ENCODE data around the gene UHMK1.

Gene UHMK1

DNA sequence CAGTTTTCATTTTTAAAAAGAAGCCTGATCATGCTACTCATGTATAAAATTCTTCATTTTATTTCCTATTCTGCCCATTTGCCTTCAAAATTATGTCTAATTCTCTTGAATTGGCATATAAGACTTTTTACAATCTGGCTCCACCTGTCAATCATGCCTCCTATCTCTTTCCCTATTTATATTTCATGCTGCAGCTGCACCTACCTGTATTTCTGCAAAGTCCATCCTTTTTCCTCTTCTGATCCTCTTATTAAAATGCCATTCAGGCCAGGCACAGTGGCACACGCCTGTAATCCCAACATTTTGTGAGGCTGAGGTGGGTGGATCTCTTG lies 33.3 kb downstream of the UHMK1 start:
- H3K4me3 ChIP-seq (ENCODE audit: low read depth, low read length) = no peak overlapping the region
- TF ChIP-seq, protein P1, sequence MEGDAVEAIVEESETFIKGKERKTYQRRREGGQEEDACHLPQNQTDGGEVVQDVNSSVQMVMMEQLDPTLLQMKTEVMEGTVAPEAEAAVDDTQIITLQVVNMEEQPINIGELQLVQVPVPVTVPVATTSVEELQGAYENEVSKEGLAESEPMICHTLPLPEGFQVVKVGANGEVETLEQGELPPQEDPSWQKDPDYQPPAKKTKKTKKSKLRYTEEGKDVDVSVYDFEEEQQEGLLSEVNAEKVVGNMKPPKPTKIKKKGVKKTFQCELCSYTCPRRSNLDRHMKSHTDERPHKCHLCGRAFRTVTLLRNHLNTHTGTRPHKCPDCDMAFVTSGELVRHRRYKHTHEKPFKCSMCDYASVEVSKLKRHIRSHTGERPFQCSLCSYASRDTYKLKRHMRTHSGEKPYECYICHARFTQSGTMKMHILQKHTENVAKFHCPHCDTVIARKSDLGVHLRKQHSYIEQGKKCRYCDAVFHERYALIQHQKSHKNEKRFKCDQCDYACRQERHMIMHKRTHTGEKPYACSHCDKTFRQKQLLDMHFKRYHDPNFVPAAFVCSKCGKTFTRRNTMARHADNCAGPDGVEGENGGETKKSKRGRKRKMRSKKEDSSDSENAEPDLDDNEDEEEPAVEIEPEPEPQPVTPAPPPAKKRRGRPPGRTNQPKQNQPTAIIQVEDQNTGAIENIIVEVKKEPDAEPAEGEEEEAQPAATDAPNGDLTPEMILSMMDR (IDR thresholded peaks at IDR 0.05; ENCODE audit: control insufficient read depth, extremely low read depth, insufficient read depth) = no peak
- no peak for DNase-seq (ENCODE audit: low read depth)

DNA sequence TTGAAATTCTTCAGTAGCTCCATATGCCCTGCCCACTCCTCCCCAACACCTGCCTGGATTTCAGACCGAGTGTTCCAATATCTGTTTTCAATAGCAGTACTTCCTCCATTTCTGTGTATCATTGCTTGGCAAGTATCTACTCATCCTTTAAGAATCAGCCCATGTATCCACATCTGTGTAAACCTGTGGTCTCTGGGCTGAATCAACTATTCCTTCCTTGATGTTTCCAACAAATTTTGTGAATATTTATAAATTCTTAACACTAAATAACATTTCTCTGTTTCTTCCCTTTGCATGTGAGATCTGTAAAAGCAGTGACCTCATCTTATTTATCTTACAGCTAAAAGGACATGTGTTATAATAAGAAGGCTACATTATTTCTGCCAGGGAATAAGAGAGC lies 37.9 kb downstream of the UHMK1 start:
- H3K4me3 ChIP-seq (ENCODE audit: low read depth, low read length) = no peak overlapping the region
- DNase-seq (ENCODE audit: low read depth) = no peak
- TF ChIP-seq, protein P1 (IDR thresholded peaks at IDR 0.05; ENCODE audit: control insufficient read depth, extremely low read depth, insufficient read depth) = no peak

DNA sequence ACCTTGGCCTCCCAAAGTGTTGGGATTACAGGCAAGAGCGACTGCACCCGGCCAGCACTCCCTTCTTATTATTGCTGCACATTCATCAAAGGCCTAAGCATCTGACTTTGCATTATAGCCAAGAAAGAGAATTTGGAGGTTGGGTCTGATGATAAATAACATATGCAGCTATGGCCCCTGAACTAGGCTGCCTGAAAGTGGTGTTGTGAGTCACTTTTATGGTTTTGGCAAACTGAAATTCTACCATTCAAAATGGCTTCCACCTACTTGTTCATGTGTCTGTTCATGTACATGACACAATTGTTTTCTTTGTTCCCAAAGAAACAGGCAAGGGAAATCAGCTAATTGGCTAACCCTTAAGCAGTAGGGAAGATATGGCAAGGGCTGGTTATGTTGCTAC lies 38.9 kb downstream of the UHMK1 start:
- H3K4me3 ChIP-seq (ENCODE audit: low read depth, low read length) = no peak overlapping the region
- TF ChIP-seq, protein P1 (IDR thresholded peaks at IDR 0.05; ENCODE audit: control insufficient read depth, extremely low read depth, insufficient read depth) = no peak
- no peak for DNase-seq (ENCODE audit: low read depth)

DNA sequence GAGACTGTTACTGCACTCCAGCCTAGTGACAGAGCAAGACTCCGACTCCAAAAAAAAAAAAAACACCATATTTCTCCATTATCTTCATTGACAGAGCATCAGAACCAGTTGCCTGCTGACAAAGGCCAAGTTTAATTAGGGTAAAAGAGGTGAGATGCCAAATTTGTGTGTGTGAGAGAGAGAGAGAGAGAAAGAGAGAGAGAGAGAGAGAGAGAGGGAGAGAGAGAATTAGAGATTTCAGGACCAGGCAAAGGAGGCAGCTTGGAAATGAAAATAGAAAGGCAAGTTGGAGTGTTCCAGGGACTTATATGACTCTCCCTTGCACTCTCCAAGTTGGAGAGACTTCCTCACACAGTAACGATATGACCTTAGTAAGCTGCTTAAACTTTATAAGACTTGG lies 39.6 kb downstream of the UHMK1 start:
- no peak for DNase-seq (ENCODE audit: low read depth)
- no peak overlapping the region for H3K4me3 ChIP-seq (ENCODE audit: low read depth, low read length)
- TF ChIP-seq, protein P1 (IDR thresholded peaks at IDR 0.05; ENCODE audit: control insufficient read depth, extremely low read depth, insufficient read depth) = no peak

DNA sequence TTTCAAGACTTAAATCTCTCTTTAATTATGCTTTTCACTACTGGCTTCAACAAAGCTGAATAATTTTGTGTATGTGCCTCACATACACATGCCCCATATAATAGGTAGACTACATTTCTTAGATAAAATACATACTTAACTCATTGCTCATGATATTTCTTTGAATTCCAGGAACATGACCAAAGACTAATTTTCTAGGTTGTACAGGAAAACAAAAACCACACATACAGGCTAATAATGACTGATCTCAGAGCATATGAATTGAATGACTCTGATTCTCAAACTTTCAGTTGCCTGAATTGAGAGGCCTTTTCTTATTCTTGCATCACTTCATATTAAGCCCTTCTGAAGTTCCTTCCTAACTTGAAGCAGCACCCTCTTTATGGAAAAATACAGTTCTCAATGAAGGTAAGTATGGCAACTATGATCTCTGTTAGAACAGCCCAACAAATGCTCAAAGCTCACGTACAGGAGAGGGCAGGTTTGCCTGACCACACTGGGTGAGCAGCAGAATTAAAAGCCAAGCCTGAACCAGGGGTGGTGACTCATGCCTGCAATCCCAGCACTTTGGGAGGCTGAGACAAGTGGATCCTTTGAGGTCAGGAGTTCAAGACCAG lies 41.3 kb downstream of the UHMK1 start:
- no peak for DNase-seq (ENCODE audit: low read depth)
- TF ChIP-seq, protein P1 (IDR thresholded peaks at IDR 0.05; ENCODE audit: control insufficient read depth, extremely low read depth, insufficient read depth) = no peak
- no peak overlapping the region for H3K4me3 ChIP-seq (ENCODE audit: low read depth, low read length)

DNA sequence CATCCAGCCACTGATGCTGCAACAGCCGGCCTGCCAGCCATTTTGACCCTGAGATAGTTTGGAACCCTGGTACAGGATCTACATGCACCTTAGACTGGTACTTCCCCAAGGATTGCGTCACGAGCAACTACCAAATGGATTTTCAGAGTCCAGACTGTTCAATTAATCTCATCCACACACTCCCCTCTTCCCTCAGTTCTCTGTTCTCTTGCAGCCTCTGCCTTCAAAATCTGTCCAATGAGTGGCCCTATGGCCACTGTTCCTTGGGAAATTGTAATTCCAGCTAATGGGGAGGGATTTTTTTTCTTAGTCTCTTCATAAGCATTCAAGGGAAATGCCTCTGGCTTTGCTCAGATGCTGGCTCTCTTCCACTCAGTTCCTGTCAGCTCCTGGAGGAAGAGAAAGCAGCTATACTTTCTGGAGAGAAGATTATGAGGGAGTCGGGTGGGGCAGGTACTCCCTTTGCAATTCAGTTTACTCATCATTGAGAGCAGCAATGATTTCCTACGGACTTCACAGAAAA lies 44.1 kb downstream of the UHMK1 start:
- no peak overlapping the region for H3K4me3 ChIP-seq (ENCODE audit: low read depth, low read length)
- no peak for DNase-seq (ENCODE audit: low read depth)
- TF ChIP-seq, protein P1 (IDR thresholded peaks at IDR 0.05; ENCODE audit: control insufficient read depth, extremely low read depth, insufficient read depth) = no peak

DNA sequence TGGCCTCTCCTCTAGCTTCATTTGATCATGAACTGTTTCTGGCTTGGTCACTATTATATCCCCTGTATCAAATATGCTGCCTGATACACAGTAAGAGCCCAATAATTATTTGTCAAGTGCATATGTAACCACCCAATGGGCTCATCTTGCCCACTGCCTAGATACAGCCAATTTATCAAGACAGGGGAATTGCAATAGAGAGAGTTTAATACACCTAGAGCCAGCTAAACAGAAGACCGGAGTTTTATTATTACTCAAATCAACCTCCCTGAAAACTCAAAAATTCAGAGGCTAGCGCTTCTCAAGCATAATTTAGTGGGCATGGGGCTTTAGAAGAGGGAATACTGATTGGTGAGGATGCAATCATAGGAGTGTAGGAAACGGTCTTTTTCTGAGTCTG lies 45.6 kb downstream of the UHMK1 start:
- TF ChIP-seq, protein P1 (IDR thresholded peaks at IDR 0.05; ENCODE audit: control insufficient read depth, extremely low read depth, insufficient read depth) = no peak

More for the DNA sequence above, 45.6 kb downstream of the UHMK1 start:
- DNase-seq (ENCODE audit: low read depth) = no peak
- H3K4me3 ChIP-seq (ENCODE audit: low read depth, low read length) = no peak overlapping the region

Measured in LNCaP clone FGC (cell line).